Left ventricle myocardium inferior (tissue), 1 donor: Measurements from ENCODE around the gene ZNF225. TPM values are rescaled to one million over a fixed set of nuclear protein-coding genes. Genes with fewer than 3 reads are reported as not detected.

Source experiments
- DNase-seq: peaks from one replicate; pipeline ENCODE4 v3.0.0-alpha.2; 2020
- H3K27ac ChIP-seq: fragments of 200-600 bp; replicated peaks from 2 replicates; pipeline ENCODE4 v1.8.0; 2021
- H3K27me3 ChIP-seq: fragments of 200-600 bp; 2 replicates; pipeline ENCODE4 v1.8.0; 2021; ENCODE audit warnings: low read depth
- H3K36me3 ChIP-seq: fragments of 200-600 bp; 2 replicates; pipeline ENCODE4 v1.8.0; 2021
- H3K4me1 ChIP-seq: fragments of 200-600 bp; 2 replicates; pipeline ENCODE4 v1.8.0; 2021
- H3K4me3 ChIP-seq: fragments of 200-600 bp; 2 replicates; pipeline ENCODE4 v1.8.0; 2021; ENCODE audit warnings: mild to moderate bottlenecking, moderate library complexity
- H3K9me3 ChIP-seq: fragments of 200-600 bp; replicated peaks from 2 replicates; pipeline ENCODE4 v1.8.0; 2021
- intact Hi-C: fragments of 100-400 bp; cut with micrococcal nuclease; formaldehyde crosslinking; loops from one replicate; pipeline ENCODE4 v1.11.0; 2022
- total RNA-seq: library from RNA; stranded (reverse); fragmentation: NEBNext Ultra II Directional; extraction: Animal tissue kit (Norgen Biotek cat#: 25700); gene quantifications from one replicate; pipeline ENCODE4 v1.2.1, GENCODE V29; 2021
- TF ChIP-seq, protein P1 (sequence below): fragments of 200-600 bp; IDR thresholded peaks from 2 replicates; pipeline ENCODE4 v1.8.0; 2021; ENCODE audit warnings: antibody characterized with exemption, mild to moderate bottlenecking, borderline replicate concordance
- donor health status: DM: no; HTN: yes; CAD: no; lungs with severe emphysema.

The ZNF225 gene
- total RNA-seq, 1 donor from 2014 or later = 2.6 TPM

DNA sequence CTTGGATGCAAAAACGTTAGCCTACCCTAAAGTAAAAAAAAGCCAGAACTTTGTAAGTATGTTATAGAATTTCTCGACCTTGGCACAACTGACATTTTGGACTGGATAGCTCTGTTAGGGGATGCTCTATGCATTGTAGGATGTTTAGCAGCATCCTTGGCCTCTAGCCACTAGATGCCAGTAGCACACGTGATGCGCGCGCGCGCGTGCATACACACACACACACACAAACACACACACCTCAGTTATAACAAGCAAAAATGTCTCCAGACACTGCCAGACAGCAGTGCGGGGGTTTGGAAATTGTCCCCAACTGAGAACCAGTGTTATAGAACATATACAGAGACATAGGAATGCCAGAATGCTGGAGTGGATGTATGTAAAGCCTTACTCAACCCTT, 68.9 kb downstream of the ZNF225 start:
- no peak for DNase-seq
- H3K9me3 ChIP-seq = peaks cover 98% of the 10 kb centered on the region
- H3K36me3 ChIP-seq = peaks cover 13% of the 10 kb centered on the region
- no peaks in the 10 kb centered on the region for H3K27me3 ChIP-seq
- no peak overlapping the region for H3K4me3 ChIP-seq
- intact Hi-C loops = no loop called here
- no peak overlapping the region for H3K27ac ChIP-seq
- TF ChIP-seq, protein P1, sequence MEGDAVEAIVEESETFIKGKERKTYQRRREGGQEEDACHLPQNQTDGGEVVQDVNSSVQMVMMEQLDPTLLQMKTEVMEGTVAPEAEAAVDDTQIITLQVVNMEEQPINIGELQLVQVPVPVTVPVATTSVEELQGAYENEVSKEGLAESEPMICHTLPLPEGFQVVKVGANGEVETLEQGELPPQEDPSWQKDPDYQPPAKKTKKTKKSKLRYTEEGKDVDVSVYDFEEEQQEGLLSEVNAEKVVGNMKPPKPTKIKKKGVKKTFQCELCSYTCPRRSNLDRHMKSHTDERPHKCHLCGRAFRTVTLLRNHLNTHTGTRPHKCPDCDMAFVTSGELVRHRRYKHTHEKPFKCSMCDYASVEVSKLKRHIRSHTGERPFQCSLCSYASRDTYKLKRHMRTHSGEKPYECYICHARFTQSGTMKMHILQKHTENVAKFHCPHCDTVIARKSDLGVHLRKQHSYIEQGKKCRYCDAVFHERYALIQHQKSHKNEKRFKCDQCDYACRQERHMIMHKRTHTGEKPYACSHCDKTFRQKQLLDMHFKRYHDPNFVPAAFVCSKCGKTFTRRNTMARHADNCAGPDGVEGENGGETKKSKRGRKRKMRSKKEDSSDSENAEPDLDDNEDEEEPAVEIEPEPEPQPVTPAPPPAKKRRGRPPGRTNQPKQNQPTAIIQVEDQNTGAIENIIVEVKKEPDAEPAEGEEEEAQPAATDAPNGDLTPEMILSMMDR = no peak
- no peaks in the 10 kb centered on the region for H3K4me1 ChIP-seq

Other genes with a start within 250 kb of the ZNF225 start
- gene ZNF404, start 229.4 kb upstream of the ZNF225 start, total RNA-seq = 9.2 TPM
- 6.4 TPM for gene ZNF45, start 178.1 kb upstream of the ZNF225 start, total RNA-seq
- 3.7 TPM for gene ZNF221, start 162.2 kb upstream of the ZNF225 start, total RNA-seq
- 7.3 TPM for gene ZNF155, start 129.2 kb upstream of the ZNF225 start, total RNA-seq
- gene ZNF230, start 110.4 kb upstream of the ZNF225 start, total RNA-seq = 3.5 TPM
- gene ZNF222, start 88.0 kb upstream of the ZNF225 start, total RNA-seq = 4.6 TPM
- 2.9 TPM for gene ZNF223, start 61.4 kb upstream of the ZNF225 start, total RNA-seq
- 1.9 TPM for gene ZNF284, start 41.2 kb upstream of the ZNF225 start, total RNA-seq
- 13.6 TPM for gene ZNF224, start 19.0 kb upstream of the ZNF225 start, total RNA-seq
- 8.7 TPM for gene ZNF234, start 28.2 kb downstream of the ZNF225 start, total RNA-seq
- gene ZNF226, start 51.7 kb downstream of the ZNF225 start, total RNA-seq = 17.8 TPM
- 10.4 TPM for gene ZNF227, start 99.1 kb downstream of the ZNF225 start, total RNA-seq
- gene ZNF233, start 146.5 kb downstream of the ZNF225 start, total RNA-seq = 6.8 TPM
- 4.8 TPM for gene ZNF235, start 191.6 kb downstream of the ZNF225 start, total RNA-seq
- 3.5 TPM for gene ZNF112, start 243.3 kb downstream of the ZNF225 start, total RNA-seq